ENCODE results near the gene BPIFA3.

DNA sequence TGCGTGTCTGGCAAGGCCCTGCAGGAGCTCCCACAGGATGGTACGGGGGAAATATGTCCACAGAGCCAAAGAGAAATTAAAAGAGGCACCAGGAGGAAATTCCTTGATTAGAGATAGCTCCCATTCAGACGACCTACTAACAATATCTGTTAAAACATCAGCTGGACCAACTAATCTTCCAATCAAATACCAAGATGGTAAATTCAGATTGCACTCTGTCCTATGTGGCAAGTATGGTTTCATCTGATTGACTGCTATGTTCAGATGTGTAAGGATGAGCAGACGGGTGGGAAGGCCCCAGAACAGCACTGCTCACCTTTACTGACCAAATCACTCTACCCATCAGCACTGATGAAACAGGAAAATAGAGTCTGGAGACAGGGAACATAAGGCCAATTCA is 29.7 kb upstream of the BPIFA3 start:
- TF ChIP-seq CTCF (IDR thresholded peaks at IDR 0.05), result no peak
- TF ChIP-seq POLR2A (IDR thresholded peaks at IDR 0.05), result no peak
